ENCODE measurements around the gene EYA4.

Gene EYA4

GRCh38 chr6:133340557-133340956 lies 99.4 kb downstream of the EYA4 start:
- DNase-seq (ENCODE audit: extremely low read depth in 1 of 2, low read depth in 1 of 2), result no peak

GRCh38 chr6:133341607-133342158 lies 100.5 kb downstream of the EYA4 start:
- no peak for DNase-seq (ENCODE audit: extremely low read depth in 1 of 2, low read depth in 1 of 2)

- no peak for DNase-seq (ENCODE audit: extremely low read depth in 1 of 2, low read depth in 1 of 2)
These were observed 102.1 kb downstream of the EYA4 start for GRCh38 chr6:133343220-133343619.

- DNase-seq (ENCODE audit: extremely low read depth in 1 of 2, low read depth in 1 of 2), result no peak
These were observed 107.7 kb downstream of the EYA4 start for GRCh38 chr6:133348846-133349245.

- DNase-seq (ENCODE audit: extremely low read depth in 1 of 2, low read depth in 1 of 2), result no peak
These were observed 109.8 kb downstream of the EYA4 start for GRCh38 chr6:133350928-133351327.

- no peak for DNase-seq (ENCODE audit: extremely low read depth in 1 of 2, low read depth in 1 of 2)
These were observed 110.9 kb downstream of the EYA4 start for GRCh38 chr6:133352046-133352445.

- no peak for DNase-seq (ENCODE audit: extremely low read depth in 1 of 2, low read depth in 1 of 2)
These were observed 111.9 kb downstream of the EYA4 start for GRCh38 chr6:133353061-133353460.

GRCh38 chr6:133355922-133356321 lies 114.8 kb downstream of the EYA4 start:
- DNase-seq (ENCODE audit: extremely low read depth in 1 of 2, low read depth in 1 of 2), result no peak

GRCh38 chr6:133358574-133359150 lies 117.5 kb downstream of the EYA4 start:
- DNase-seq (ENCODE audit: extremely low read depth in 1 of 2, low read depth in 1 of 2), result no peak

- DNase-seq (ENCODE audit: extremely low read depth in 1 of 2, low read depth in 1 of 2), result no peak
These were observed 118.1 kb downstream of the EYA4 start for GRCh38 chr6:133359256-133359655.

GRCh38 chr6:133359760-133360159 lies 118.6 kb downstream of the EYA4 start:
- no peak for DNase-seq (ENCODE audit: extremely low read depth in 1 of 2, low read depth in 1 of 2)

GRCh38 chr6:133360194-133360593 lies 119.0 kb downstream of the EYA4 start:
- DNase-seq (ENCODE audit: extremely low read depth in 1 of 2, low read depth in 1 of 2), result no peak

- DNase-seq (ENCODE audit: extremely low read depth in 1 of 2, low read depth in 1 of 2), result no peak
These were observed 121.7 kb downstream of the EYA4 start for GRCh38 chr6:133362813-133363212.

- DNase-seq (ENCODE audit: extremely low read depth in 1 of 2, low read depth in 1 of 2), result no peak
These were observed 127.5 kb downstream of the EYA4 start for GRCh38 chr6:133368664-133369063.

GRCh38 chr6:133369773-133370272 lies 128.7 kb downstream of the EYA4 start:
- no peak for DNase-seq (ENCODE audit: extremely low read depth in 1 of 2, low read depth in 1 of 2)

- DNase-seq (ENCODE audit: extremely low read depth in 1 of 2, low read depth in 1 of 2), result no peak
These were observed 135.6 kb downstream of the EYA4 start for GRCh38 chr6:133376743-133377142.

GRCh38 chr6:133377219-133377618 lies 136.1 kb downstream of the EYA4 start:
- no peak for DNase-seq (ENCODE audit: extremely low read depth in 1 of 2, low read depth in 1 of 2)

- DNase-seq (ENCODE audit: extremely low read depth in 1 of 2, low read depth in 1 of 2), result no peak
These were observed 138.9 kb downstream of the EYA4 start for GRCh38 chr6:133380047-133380446.

- DNase-seq (ENCODE audit: extremely low read depth in 1 of 2, low read depth in 1 of 2), result no peak
These were observed 139.6 kb downstream of the EYA4 start for GRCh38 chr6:133380723-133381122.

GRCh38 chr6:133388731-133389130 lies 147.6 kb downstream of the EYA4 start:
- DNase-seq (ENCODE audit: extremely low read depth in 1 of 2, low read depth in 1 of 2), result no peak

GRCh38 chr6:133390168-133390567 lies 149.0 kb downstream of the EYA4 start:
- no peak for DNase-seq (ENCODE audit: extremely low read depth in 1 of 2, low read depth in 1 of 2)

- no peak for DNase-seq (ENCODE audit: extremely low read depth in 1 of 2, low read depth in 1 of 2)
These were observed 150.9 kb downstream of the EYA4 start for GRCh38 chr6:133392015-133392414.

GRCh38 chr6:133392641-133393040 lies 151.5 kb downstream of the EYA4 start:
- no peak for DNase-seq (ENCODE audit: extremely low read depth in 1 of 2, low read depth in 1 of 2)
